Activated naive CD4-positive, alpha-beta T cell (primary cell): ENCODE results near the gene CLEC1B.
"Not testable (repeated sequence)": the region's sequence is repeated elsewhere in the genome, so short reads cannot be mapped to it uniquely, and the experiment has no call there.

ENCODE experiments used
- DNase-seq, 4 experiments: peaks; one replicate each; lab custom pipeline; 2025; lab: John Stamatoyannopoulos, UW

Gene CLEC1B

DNA sequence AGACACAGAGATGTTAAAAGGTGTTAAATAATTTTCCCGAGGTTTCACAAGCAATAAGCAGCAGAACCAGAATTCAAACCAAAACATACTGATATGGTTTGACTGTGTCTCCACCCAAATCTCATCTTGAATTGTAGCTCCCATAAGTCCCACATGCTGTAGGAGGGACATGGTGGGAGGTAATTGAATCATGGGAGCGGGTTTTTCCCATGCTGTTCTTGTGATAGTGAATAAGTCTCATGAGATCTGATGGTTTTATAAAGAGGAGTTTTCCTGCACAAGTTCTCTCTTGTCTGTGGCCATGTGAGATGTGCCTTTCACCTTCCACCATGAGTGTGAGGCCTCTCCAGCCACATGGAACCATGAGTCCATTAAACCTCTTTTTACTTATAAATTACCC, 24.2 kb downstream of the CLEC1B start:
- DNase-seq = not testable (repeated sequence)

DNA sequence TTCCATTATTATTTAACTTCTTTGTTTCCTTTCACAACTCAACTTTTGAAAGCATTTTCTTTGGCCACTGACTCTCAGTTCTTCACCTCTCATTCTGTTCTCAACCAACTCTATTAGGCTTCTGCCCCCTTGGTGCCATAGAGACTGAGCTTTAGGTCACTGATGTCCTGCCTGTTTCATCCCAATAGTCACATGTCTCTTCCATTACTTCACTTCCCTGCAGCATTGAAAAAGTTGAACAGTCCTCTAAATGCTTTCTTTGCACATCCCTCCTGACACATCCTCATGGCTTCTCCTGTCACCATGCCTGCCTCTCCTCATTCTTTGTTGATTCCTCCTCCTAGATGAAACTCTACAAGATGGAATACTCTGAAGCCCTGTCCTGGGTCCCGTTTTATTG, 25.0 kb downstream of the CLEC1B start:
- DNase-seq = no peak

DNA sequence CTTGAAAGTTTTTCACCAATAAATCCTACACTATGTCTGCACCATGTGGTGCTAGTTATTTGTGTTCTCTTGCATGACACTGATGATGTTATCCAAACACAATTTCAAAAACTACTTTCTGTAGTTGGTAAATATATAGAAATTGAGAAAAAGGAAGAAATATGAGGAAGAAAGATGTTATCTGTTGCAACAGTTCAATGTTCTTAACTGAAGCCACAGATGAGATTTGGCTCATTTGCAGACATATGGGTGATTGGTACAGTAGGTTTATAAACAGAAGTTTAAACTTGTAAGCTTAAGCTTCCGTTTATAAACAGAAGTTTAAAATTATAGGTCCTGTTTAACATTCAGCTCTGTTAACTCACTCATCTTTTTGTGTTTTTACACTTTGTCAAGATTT, 27.7 kb downstream of the CLEC1B start, which contains the start of gene CLEC12A:
Gene CLEC12A (plus strand): TSS at position 229 of the 400 bp plus-strand sequence. CDS start 188 bp downstream, outside the sequence.
- no peak for DNase-seq

DNA sequence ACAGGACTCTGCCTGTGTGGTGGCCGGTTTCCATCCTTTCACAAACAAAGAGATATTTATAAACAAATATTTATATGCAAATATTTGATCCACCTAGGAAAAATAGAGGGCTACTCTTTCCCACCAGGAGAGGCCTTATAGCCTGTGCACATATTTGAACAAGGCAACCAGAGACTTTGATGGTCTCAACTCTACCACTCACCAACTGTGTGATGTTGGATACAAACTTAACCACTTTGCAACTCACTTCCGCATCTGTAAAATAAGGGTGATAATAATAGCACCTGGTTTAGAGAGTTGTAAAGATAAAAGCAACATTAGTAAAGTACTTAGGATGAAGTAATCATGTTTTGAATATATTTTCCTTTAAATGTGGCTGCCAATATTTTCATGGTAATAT, 29.2 kb downstream of the CLEC1B start:
- DNase-seq = no peak

DNA sequence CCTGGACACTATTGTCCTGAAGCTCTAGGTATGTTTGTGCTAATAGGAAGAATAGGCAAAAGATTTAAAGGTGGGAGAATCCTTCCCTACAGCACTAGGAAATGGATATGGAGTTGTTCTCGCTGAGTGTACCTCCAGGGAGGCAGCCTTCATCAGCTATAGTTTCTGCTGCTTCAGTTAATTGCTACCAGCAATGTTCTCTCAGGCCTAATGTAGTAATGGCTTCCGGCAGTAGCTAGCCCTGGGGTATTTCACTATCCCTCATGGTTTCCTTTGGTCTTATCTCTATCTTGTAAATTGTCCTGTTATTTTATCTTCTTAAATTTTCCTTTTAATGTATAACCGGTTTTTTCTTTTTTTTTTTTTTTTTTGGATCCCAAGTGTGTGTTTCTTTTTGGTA, 37.0 kb downstream of the CLEC1B start:
- no peak for DNase-seq

DNA sequence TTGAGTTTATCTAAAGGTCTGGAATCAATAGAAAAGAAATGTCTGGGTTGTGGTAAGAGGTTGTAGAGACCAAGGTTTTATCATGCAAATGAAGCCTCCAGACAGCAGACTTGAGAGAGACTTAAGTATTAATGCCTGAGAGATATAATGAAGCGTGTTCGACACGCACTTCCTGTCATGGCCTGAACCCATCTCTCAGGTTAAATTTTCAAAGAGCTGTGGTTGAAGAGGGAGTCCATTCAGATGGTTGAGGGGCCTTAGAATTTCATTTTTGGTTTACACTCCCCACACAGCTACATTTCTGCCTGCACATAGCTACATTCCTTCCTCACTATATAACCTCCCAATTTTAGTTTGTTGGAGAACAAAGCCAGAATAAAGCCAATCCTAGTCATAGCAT, 37.8 kb downstream of the CLEC1B start:
- no peak for DNase-seq

DNA sequence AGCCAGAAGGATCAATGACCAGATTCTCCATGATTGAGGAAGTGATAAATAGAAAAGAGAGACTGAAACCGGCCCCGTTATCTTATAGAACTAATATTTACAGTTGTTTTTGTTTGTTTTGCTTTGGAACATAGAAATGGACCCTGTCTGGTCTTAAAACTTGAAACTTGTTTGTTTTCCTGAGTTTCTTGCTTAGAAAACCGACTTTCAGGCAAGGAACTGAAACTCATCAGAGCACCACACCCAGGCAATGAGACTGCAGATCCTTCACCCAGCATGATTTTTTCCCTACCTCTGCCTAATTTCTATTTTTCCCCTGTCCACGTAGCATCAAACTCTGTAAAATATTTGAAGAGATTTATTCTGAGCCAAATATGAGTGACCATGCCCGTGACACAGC, 38.3 kb downstream of the CLEC1B start:
- DNase-seq = no peak

DNA sequence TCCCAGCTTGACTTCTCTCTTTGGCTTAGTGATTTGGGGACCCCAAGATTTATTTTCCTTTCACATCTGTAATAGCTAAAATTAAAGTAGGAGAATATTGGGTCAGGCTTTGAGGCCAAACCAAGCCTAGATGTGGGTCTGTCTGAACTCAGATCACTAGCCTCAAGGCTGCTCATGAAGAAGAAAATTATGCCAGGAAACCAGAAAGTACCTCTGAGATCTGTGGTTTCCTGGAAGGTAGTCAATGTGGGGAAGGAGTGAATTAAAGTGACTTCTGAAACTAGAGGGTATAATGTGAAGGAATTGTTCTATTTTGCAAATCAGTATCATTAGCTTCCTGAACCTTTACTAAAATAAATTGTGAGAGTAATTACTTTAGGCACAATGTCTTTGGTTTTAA, 41.1 kb downstream of the CLEC1B start:
- no peak for DNase-seq

DNA sequence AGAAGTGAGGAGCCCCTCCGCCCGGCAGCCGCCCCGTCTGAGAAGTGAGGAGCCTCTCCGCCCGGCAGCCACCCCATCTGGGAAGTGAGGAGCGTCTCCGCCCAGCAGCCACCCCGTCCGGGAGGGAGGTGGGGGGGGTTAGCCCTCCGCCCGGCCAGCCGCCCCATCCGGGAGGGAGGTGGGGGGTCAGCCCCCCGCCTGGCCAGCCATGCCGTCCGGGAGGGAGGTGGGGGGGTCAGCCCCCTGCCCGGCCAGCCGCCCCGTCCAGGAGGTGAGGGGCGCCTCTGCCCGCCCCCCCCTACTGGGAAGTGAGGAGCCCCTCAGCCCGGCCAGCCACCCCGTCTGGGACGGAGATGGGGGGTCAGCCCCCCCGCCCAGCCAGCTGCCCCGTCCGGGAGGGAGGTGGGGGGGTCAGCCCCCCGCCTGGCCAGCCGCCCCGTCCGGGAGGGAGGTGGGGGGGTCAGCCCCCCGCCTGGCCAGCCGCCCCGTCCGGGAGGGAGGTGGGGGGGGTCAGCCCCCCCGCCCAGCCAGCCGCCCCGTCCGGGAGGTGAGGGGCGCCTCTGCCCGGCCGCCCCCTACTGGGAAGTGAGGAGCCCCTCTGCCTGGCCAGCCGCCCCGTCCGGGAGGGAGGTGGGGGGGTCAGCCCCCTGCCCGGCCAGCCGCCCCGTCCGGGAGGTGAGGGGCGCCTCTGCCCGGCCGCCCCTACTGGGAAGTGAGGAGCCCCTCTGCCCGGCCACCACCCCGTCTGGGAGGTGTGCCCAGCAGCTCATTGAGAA, 45.8 kb downstream of the CLEC1B start:
- not testable (repeated sequence) for DNase-seq

DNA sequence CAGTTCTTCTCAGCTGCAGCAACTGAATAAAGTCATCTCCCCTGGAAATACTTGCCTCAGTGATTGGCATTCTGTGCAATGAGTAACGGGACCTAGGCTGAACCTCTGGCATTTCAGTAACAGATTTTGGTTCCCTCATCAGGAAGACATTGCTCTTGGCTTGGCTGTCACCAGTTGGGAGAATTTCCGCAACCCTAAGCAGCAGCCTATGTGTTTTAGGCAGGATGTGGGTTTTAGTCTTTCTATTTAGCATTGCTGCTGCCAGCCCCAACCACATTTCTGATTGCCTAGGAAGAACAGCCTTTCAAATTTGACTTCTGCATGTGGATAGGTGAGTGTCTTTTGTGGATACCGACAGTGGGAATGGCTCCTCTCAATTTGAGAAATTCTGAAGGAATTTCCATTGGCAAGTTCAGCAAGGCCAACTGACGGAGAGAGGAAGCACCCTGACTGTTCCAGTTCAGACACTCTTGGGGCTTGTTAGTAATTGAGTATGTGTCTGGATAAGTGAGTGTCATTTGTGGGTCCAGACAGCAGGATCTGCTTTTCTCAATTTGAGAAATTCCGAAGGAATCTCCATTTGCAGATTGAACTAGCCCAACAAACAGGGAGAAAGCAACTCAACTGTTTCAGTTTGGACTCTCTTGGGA, 47.8 kb downstream of the CLEC1B start:
- peak in 2 of 4 experiments; percentile 8 to 17 for DNase-seq

DNA sequence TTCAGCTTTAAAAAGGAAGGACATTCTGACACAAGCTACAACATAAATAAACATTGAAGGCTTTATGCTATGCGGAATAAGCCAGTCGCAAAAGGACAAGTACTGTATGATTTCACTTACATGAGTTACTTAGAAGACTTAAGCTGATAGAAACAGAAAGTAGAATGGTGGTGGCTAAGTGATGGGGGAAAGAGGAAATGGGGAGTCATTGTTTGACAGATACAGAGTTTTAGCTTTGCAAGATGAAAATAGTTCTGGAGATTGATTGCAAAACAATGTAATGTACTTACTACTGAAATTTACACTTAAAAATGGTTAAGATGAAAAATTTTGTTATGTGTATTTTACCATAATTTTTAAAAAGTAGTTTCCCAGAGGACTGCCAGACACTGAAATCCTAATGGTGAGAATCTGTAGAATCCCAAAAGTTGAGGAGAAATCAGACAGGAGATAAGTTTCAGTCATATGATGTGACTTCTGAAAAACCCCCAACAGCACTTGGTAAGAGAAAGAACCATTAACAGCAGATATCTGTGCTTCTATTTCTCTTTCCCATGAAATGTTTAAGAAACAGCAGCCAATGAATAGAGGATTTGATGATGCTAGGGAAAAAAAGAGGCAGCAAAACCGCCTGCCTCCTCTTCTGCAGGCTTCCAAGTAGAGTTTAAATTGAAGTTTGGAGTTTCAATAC, 50.2 kb downstream of the CLEC1B start:
- no peak for DNase-seq

DNA sequence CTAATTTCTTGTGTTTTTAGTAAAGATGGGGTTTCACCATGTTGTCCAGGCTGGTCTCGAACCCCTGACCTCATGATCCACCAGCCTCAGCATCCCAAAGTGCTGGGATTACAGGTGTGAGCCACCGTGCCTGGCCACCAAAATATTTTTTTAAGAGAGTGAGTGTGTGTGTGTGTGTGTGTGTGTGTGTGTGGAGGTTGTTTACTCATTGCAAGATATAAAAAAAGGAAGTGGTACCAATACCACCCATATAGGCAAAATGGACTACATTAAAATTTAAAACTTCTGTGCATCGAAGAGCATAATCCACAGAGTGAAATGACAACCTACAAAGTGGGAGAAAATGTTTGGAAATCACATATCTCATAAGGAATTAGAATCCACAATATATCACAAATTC, 51.2 kb downstream of the CLEC1B start:
- DNase-seq = no peak

DNA sequence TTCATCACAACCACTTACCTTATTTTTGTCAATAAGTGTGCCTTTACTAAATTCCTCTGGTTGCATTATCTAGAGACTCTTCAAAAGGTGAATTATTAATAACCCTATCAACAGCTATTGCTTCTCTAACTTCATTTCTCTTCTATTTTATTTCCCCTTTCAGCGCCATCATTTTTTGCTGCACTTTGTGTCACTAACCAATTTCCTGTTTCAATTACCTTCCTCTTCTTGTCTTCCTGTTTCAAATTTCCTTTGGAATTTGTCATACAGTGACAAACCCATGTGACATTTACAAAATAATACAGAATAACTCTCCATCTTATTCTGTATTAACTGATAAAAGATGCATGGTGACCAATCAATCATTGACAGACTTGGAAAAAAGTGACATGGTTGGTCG, 54.5 kb downstream of the CLEC1B start:
- no peak for DNase-seq

DNA sequence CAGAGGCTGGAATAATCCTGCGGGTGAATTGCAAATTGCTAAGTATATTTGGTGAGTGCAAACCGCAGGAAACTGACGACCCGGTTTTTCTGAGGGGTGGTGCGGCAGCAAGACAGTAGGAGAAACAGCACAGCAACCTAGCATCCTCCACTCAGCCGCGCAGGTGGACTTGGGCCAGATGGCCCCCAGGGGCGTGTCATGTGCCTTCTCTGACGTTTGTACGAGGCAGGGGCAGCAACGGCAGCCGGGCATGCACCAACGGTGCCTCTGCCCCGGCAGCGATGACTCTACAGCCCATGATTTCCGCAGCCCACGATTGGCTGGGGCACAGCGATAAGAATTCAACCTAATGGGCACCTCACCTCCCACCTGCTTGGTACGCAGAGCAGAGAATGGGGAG, 55.7 kb downstream of the CLEC1B start:
- DNase-seq = no peak
